ENCODE results near the gene PPP1R3G.
A peak's percentile ranks its signal among the peaks of the same experiment; 100 is the strongest.
"Not testable (repeated sequence)": the region's sequence is repeated elsewhere in the genome, so short reads cannot be mapped to it uniquely, and the experiment has no call there.

Gene PPP1R3G

GRCh38 chr6:5120011-5120410, 34.9 kb downstream of the PPP1R3G start:
- DNase-seq (ENCODE audit: low spot score): no peak

DNA sequence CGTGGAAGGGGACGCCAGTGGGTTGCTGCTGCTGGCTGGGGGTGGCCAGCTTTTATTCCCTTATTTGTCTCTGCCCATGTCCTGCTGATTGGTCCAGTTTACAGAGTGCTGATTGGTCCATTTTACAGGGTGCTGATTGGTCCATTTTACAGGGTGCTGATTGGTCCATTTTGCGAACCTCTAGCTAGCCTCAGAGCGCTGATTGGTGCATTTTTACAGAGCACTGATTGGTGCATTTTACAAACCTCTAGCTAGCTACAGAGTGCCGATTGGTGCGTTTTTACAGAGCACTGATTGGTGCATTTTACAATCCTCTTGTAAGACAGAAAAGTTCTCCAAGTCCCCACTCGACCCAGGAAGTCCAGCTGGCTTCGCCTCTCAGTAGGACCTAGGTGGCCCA, 35.4 kb downstream of the PPP1R3G start:
- DNase-seq (ENCODE audit: low spot score): not testable (repeated sequence)

DNA sequence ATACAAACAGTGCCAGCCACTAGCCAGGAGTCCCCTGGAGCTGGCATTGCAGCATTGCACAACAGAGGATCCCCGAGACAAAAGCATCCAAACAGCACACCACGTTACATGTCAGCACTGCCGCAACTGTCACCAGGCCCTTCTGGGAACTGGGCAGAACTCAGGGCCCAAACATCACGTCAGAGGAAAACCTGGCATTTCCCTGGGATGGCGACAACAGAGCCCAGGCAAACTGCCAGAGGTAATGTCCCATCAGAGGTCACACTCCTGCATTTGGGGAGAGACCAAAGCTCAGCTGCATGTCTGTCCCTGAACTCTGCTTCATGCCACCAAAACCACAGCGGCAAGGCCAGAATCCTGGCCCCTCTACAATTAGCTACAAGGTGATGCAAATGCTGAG, 36.3 kb downstream of the PPP1R3G start:
- DNase-seq (ENCODE audit: low spot score): no peak

GRCh38 chr6:5121956-5122355, 36.8 kb downstream of the PPP1R3G start:
- no peak for DNase-seq (ENCODE audit: low spot score)

- no peak for DNase-seq (ENCODE audit: low spot score)
Measured at GRCh38 chr6:5122504-5123112, 37.5 kb downstream of the PPP1R3G start.

DNA sequence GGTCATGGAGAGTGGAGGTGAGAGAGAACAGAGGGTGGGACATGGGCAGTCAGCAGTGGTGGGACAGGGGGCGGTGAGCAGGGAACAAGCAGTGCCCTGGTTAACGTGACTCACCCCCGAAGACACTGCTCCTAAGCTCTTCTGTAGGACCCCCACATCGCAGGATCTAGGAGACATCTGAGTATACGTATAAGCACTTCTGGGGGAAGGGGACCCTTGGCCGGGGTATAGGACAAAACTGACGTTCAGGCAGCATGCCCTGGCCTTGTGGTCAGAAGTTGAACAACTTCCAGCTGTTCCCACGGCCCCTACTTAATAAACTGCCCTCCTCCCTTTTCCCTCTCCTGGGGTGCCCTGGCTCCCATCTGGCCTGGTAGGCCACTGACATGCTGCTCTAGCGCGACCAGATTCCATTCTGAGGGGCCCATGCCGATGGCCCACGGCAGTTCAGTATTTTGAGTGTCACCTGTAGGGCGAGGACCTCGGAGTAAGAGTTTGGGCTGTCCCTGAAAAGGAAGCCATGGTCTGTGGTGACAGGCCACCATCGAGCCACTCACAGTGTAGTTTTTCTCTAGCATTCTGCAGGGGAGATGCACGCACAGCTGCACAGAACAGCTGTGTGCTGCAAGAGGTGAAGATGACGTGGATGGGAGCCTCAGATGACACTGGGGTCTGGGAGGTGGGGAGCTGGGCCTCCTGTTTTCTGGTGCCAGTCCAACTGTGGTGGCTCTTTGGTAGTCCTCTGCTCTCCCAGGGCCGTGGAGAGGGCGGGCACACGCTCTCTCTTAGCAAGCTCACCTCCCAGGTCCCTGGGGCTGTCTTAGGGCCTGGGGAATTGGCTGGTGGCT, 38.4 kb downstream of the PPP1R3G start:
- no peak for DNase-seq (ENCODE audit: low spot score)

DNA sequence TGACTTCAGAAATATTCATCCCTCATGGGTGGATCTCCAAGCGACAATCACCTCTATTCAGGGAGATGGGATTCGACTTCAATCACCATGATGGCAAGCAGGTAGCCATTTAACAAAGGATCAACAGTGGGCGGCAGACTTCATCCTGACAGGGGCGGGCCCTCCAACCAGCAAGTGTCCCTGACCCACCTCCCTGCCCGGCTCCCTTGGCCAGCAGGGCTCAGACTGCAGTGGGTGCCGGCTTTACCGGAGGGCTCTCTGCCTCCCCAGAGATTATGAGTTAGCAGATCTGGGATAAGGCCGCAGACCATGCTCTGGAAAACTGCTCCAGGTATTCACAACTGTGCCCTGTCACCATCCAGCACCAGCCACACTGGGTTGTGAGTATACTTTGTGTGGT, 39.4 kb downstream of the PPP1R3G start:
- DNase-seq (ENCODE audit: low spot score): no peak

GRCh38 chr6:5125152-5126006, 40.2 kb downstream of the PPP1R3G start:
- DNase-seq (ENCODE audit: low spot score): no peak

GRCh38 chr6:5126214-5126613, 41.1 kb downstream of the PPP1R3G start:
- no peak for DNase-seq (ENCODE audit: low spot score)

GRCh38 chr6:5127106-5127687, 42.1 kb downstream of the PPP1R3G start:
- no peak for DNase-seq (ENCODE audit: low spot score)

DNA sequence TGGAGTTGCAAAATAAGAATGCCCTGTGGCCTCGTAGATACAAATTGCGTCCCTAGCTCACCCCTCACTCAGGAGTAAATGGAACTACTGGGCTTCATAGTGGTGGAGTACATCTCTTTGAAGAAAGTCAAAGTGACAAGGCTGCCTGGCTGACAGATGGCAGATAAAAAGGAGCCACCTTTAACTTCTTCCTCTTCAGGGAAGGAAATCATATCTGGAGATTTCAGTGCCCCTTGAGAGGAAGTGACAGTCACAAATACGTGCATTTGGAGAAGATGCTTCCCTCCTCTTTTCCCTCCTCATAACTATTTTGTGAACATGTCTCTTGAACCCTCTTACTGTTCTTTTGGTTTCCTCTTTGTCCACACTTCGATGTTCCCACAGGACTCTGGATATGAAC, 43.2 kb downstream of the PPP1R3G start:
- no peak for DNase-seq (ENCODE audit: low spot score)

GRCh38 chr6:5130135-5130866, 45.2 kb downstream of the PPP1R3G start:
- DNase-seq (ENCODE audit: low spot score): no peak

DNA sequence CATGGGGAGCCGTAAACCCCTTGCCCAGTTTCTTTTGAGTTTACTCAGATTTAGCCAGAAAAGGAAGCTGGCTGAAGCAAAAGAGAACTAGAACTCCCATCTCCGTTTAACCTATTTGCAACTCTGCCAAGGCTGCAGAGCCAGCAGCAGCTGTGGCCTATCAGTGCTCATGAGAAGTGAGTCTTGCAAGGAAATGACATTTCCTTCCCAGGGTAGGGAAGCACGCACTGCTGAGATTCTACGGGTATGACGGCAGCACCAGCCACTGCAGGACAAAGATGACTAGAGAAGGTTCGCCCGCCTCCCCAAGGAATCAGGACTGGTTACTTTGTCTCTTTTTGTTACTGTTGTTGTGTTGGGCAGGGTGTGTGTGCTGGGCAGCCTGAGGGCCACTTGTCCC, 47.6 kb downstream of the PPP1R3G start:
- DNase-seq (ENCODE audit: low spot score): no peak

- DNase-seq (ENCODE audit: low spot score): no peak
Measured at GRCh38 chr6:5133943-5134342, 48.8 kb downstream of the PPP1R3G start.

DNA sequence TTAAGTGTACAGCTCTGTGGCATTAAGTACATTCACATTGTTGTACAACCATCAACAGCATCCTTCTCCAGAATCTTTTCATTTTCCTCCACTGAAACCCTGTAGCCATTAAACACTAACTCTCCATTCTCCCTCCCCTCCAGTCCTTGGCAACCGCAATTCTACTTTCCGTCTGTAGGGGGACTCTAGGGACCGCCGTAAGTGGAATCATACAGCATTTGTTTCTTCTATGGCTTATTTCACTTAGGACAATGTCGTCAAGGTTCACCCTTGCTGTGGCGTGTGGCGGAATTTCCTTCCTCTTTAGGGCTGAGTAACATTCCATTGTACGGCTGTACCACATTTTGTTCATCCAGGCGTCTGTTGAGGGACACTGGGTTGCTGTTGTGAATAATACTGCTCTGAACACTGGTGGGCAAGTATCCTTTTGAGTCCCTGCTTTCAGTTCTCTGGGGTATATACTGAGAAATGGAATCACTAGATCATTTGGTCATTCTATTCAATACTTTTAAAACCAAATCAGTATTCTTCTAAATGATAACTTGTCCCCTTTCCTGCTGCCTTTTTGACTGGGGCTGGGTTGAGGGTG, 50.7 kb downstream of the PPP1R3G start:
- DNase-seq (ENCODE audit: low spot score): peak; percentile 57

- DNase-seq (ENCODE audit: low spot score): no peak
Measured at GRCh38 chr6:5136851-5137250, 51.7 kb downstream of the PPP1R3G start.

Data from hematopoietic multipotent progenitor cell treated with erythropoietin and hydrocortisone succinate and interleukin-3 and kit ligand, for 15 days (in vitro differentiated cells).